Measurements from ENCODE around the gene DCAKD. TPM values are rescaled to one million over a fixed set of nuclear protein-coding genes. Genes with fewer than 3 reads are reported as not detected.

DCAKD gene
- total RNA-seq, 1 donor from 2014 or later: 25.9 TPM

DNA sequence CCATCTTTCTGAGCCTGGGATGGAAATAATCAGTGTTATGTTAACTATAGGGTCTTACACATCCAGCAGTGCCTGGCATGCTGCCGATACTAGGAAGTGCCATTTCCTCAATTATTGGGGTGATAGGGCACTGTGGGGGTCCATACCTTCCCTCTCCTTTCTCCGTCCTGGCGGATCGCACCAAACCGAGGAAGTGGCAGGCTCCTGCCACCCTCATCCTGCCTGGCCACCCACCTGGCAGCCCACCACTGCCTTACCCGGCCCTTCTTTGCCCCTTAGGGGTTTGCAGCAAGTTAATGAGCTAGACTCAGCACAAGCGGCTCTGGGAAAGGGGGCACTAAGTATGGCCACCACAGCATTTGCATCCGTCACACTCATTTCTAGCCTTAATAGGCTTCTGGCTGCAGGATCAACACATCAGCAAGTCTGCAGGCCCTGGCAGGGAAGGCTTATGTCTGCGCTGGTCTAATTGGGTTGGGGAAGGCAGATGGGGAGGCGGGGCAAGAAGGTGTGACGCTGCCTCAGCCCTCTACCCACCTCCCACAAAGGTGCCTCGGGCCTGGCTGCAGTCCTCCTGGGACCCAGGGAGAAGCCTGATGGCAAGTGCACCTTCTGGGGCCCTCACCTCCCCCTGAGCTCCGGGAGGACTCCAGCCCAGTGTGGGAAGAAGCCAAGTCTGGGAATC lies 28.6 kb downstream of the DCAKD start:
- intact Hi-C loops (cut with micrococcal nuclease): no loop called here
- TF ChIP-seq, protein P1, sequence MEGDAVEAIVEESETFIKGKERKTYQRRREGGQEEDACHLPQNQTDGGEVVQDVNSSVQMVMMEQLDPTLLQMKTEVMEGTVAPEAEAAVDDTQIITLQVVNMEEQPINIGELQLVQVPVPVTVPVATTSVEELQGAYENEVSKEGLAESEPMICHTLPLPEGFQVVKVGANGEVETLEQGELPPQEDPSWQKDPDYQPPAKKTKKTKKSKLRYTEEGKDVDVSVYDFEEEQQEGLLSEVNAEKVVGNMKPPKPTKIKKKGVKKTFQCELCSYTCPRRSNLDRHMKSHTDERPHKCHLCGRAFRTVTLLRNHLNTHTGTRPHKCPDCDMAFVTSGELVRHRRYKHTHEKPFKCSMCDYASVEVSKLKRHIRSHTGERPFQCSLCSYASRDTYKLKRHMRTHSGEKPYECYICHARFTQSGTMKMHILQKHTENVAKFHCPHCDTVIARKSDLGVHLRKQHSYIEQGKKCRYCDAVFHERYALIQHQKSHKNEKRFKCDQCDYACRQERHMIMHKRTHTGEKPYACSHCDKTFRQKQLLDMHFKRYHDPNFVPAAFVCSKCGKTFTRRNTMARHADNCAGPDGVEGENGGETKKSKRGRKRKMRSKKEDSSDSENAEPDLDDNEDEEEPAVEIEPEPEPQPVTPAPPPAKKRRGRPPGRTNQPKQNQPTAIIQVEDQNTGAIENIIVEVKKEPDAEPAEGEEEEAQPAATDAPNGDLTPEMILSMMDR (IDR thresholded peaks at IDR 0.05; ENCODE audit: borderline replicate concordance): no peak
- no peak for DNase-seq
- Histone ChIP-seq H3K4me1 (peaks cover 46% of the 10 kb centered on the region), H3K27me3 (ENCODE audit: low read depth) (peaks cover 5% of the 10 kb centered on the region), H3K27ac (replicated peaks) (peak overlapping the region; percentile 82), H3K36me3 (peaks cover 8% of the 10 kb centered on the region), H3K9me3 (replicated peaks) (no peaks in the 10 kb centered on the region), H3K4me3 (no peak overlapping the region)

DNA sequence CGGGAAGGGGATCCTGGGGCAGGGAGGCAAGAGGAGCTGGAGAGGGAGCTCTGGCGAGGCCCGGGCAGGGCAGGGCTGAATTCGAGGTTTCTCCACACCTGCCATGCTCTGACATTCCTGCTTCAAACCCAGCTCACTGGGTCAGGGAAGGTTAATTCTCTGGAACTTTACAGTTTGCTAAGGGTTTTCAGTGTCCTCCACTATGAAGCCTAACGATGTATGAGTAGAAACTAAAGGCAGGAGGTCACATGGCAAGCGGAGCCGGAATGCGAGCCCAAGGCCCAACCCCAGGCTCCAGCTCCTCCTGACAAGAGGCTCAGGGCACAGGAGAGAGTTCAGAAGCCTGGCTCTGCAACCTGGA lies 29.2 kb downstream of the DCAKD start:
- DNase-seq: no peak
- H3K27ac ChIP-seq (replicated peaks): peak overlapping the region; percentile 82
- H3K27me3 ChIP-seq (ENCODE audit: low read depth): peaks cover 9% of the 10 kb centered on the region
- H3K4me1 ChIP-seq: peaks cover 48% of the 10 kb centered on the region
- TF ChIP-seq, protein P1 (IDR thresholded peaks at IDR 0.05; ENCODE audit: borderline replicate concordance): peak; percentile 32
- H3K9me3 ChIP-seq (replicated peaks): no peaks in the 10 kb centered on the region
- H3K4me3 ChIP-seq: peak overlapping the region; percentile 65
- intact Hi-C loops (cut with micrococcal nuclease): no loop called here
- peaks cover 8% of the 10 kb centered on the region for H3K36me3 ChIP-seq

DNA sequence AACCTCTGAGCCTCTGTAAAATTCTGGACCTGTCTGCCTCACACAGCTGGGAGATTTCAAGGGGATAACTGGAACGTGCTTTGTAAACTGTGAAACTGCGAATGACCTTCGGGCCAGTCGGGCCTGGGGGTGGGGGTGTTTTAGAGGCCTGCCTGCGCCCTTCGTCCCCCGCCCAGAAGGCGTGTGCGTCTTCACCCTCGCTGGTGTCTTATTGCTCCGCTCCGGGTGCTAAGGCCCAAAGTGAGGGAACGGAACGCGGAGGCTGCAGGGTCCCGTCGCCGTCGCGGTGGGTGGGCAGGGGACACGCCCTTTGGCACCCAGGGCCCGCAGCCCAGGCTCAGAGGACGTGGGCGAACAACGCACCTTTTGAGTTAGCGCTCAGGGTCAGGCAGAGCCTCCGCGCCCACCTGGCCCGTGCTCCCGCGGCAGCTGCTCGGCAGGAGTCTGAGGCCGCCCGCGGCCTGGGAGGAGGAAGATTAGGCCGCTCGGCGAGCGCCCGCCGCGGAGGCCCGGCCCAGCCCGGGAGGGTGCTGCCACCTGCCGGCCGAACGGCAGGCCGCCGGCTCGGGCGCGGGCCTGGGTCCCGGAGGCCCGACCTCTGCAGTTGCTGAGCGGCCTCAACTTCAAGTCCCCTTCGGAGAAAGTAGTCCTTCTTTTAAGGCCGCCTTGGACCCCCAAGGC lies 29.7 kb downstream of the DCAKD start:
- Histone ChIP-seq H3K27me3 (ENCODE audit: low read depth) (peaks cover 9% of the 10 kb centered on the region), H3K36me3 (peaks cover 5% of the 10 kb centered on the region), H3K27ac (replicated peaks) (peak overlapping the region; percentile 82), H3K4me1 (peaks cover 48% of the 10 kb centered on the region), H3K9me3 (replicated peaks) (no peaks in the 10 kb centered on the region), H3K4me3 (peak overlapping the region; percentile 65)
- TF ChIP-seq, protein P1 (IDR thresholded peaks at IDR 0.05; ENCODE audit: borderline replicate concordance): peak; percentile 98
- intact Hi-C loops (cut with micrococcal nuclease): loop anchor here (1.0 kb wide), 1 partner anchor 101 kb away; no protein-coding TSS in a partner anchor
- peak; percentile 67 for DNase-seq

DNA sequence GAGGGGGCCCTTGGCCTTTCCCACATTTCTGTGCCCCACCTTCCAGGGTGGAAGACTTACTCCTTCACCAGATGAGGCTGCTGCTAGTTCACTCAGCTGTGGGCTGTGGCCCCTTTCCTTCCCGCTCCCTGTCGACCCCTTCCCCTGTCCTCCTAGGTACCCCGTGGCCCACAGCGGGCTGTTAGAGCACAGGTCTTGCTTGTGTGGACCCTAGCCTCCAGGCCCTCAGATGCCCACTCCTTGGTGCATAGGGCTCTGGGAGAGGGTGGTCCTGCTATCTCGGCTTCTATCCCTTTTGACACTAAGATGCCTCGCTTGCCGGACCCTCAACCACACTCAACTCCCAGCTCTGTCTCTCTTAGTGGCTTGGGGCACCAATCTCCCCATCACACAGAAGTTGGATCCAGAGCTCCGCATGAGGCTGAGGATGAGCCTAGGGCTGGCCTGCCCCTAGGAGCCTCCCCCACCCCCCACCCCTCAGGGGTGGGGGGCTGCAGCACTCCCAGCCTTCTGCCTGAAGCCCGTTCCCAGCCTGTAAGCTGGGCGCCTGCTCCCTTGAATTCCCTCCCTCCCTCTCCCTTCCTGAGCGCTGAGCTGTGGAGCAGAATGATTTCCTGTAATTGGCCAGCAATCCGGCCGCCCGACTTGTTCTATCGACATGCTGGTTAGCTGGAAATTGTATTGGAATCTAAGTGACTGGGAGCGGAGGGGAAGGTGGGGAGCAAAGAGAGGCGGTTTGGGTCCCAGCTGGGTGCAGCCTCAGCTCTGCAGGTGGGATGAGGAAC lies 30.9 kb downstream of the DCAKD start:
- intact Hi-C loops (cut with micrococcal nuclease): loop anchor here (1.0 kb wide), 1 partner anchor 100 kb away; no protein-coding TSS in a partner anchor
- no peak for DNase-seq
- Histone ChIP-seq H3K4me3 (peak overlapping the region; percentile 65), H3K4me1 (peaks cover 48% of the 10 kb centered on the region), H3K27ac (replicated peaks) (peak overlapping the region; percentile 82), H3K36me3 (no peaks in the 10 kb centered on the region), H3K9me3 (replicated peaks) (no peaks in the 10 kb centered on the region), H3K27me3 (ENCODE audit: low read depth) (peaks cover 9% of the 10 kb centered on the region)
- TF ChIP-seq, protein P1 (IDR thresholded peaks at IDR 0.05; ENCODE audit: borderline replicate concordance): no peak
